Kidney (tissue), 14 donors: Measurements from ENCODE around the gene AGBL1. TPM values are rescaled to one million over a fixed set of nuclear protein-coding genes. Genes with fewer than 3 reads are reported as not detected.

Experiments
- DNase-seq, 5 donors: peaks; one replicate each; pipeline ENCODE4 v3.0.0-alpha.2; 2013 to 2020
- FAIRE-seq: peaks from 2 replicates; lab custom pipeline; 2012; peaks lifted over from hg19 to GRCh38; lab: Jason Lieb, UNC
- H3K27ac ChIP-seq, 2 donors: one replicate each; pipeline ENCODE4 v1.7.0; 2013; ENCODE audit warnings: low read depth in 2 of 2, low read length in 2 of 2, inconsistent platforms in 1 of 2
- H3K27me3 ChIP-seq: one replicate; pipeline ENCODE4 v1.7.1; 2013; ENCODE audit warnings: low read length, inconsistent platforms; ENCODE audit not compliant: control insufficient read depth, insufficient read depth
- H3K36me3 ChIP-seq, 3 donors: one replicate each; pipeline versions ENCODE4 v1.7.0 to v1.7.1; 2013; ENCODE audit warnings: low read length in 3 of 3, control low read depth in 1 of 3, inconsistent platforms in 1 of 3; ENCODE audit not compliant: insufficient read depth in 3 of 3, control insufficient read depth in 2 of 3
- H3K4me1 ChIP-seq, 3 donors: one replicate each; pipeline versions ENCODE4 v1.7.0 to v1.7.1; 2013; ENCODE audit warnings: low read length in 3 of 3, inconsistent platforms in 1 of 3, low read depth in 1 of 3; ENCODE audit not compliant: control insufficient read depth in 2 of 3, insufficient read depth in 2 of 3
- H3K4me3 ChIP-seq, 3 donors: one replicate each; pipeline versions ENCODE4 v1.7.0 to v1.8.1; 2013; ENCODE audit warnings: low read length in 3 of 3, control low read depth in 1 of 3, inconsistent platforms in 1 of 3
- H3K9ac ChIP-seq, 3 donors: one replicate each; pipeline versions ENCODE4 v1.7.0 to v1.7.1; 2013; ENCODE audit warnings: low read length in 3 of 3, control low read depth in 1 of 3, inconsistent platforms in 1 of 3
- H3K9me3 ChIP-seq, 3 donors: one replicate each; pipeline versions ENCODE4 v1.7.0 to v1.7.1; 2013; ENCODE audit warnings: low read length in 3 of 3, control low read depth in 1 of 3, inconsistent platforms in 1 of 3; ENCODE audit not compliant: control insufficient read depth in 2 of 3, insufficient read depth in 1 of 3
- CTCF ChIP-seq: IDR thresholded peaks from 3 replicates; pipeline ENCODE4 v1.5.1; 2012; ENCODE audit warnings: mild to moderate bottlenecking, moderate library complexity, borderline replicate concordance; ENCODE audit not compliant: insufficient read depth; ENCODE audit errors: extremely low read depth
- intact Hi-C: fragments of 100-400 bp; cut with DNase I; formaldehyde crosslinking; loops from one replicate; pipeline ENCODE4 v1.11.1; 2022
- polyA plus RNA-seq: library from polyadenylated mRNA; stranded (reverse); fragments of 350-450 nt; fragmentation: Illumina TruSeq; extraction: RNeasy Lipid Tissue Mini Kit (QIAGEN cat#74804); gene quantifications from one replicate; pipeline ENCODE4 v1.2.3, GENCODE V29; 2014; ENCODE audit warnings: low read depth, low replicate concordance; ENCODE audit not compliant: insufficient read depth
- total RNA-seq: library from RNA; stranded (reverse); fragmentation: NEBNext Ultra II Directional; extraction: Animal tissue kit (Norgen Biotek cat#: 25700); gene quantifications from one replicate; pipeline ENCODE4 v1.2.1, GENCODE V29; 2021
- donor health status: control.
- donor health status: control.
- donor health status: control.
- donor health status: control.
- donor health status: control.
- donor health status: DM: yes; HTN: yes; CAD: no.
- donor health status: Normal renal cell carcinoma (clear cell type).

The AGBL1 gene
- total and polyA plus RNA-seq, 2 donors from 2014 or later, result not detected

GRCh38 chr15:86932456-86932855 lies 852.8 kb downstream of the AGBL1 start:
- H3K27me3 ChIP-seq, result no peaks in the 10 kb centered on the region
- H3K4me1 ChIP-seq, result no peaks in the 10 kb centered on the region
- no peak overlapping the region for H3K9ac ChIP-seq
- H3K9me3 ChIP-seq, result no peaks in the 10 kb centered on the region
- no peak overlapping the region for H3K4me3 ChIP-seq
- H3K27ac ChIP-seq, result no peak overlapping the region
- FAIRE-seq (no peak), DNase-seq (no peak)
- no peaks in the 10 kb centered on the region for H3K36me3 ChIP-seq
- TF ChIP-seq CTCF, result no peak
- intact Hi-C loops, result no loop called here

GRCh38 chr15:86935841-86936240 lies 856.2 kb downstream of the AGBL1 start:
- no peak for DNase-seq
- no peaks in the 10 kb centered on the region for H3K4me1 ChIP-seq
- TF ChIP-seq CTCF, result no peak
- intact Hi-C loops, result no loop called here
- H3K27ac ChIP-seq, result no peak overlapping the region
- no peaks in the 10 kb centered on the region for H3K9me3 ChIP-seq
- no peaks in the 10 kb centered on the region for H3K36me3 ChIP-seq
- H3K9ac ChIP-seq, result no peak overlapping the region
- H3K4me3 ChIP-seq, result no peak overlapping the region
- H3K27me3 ChIP-seq, result no peaks in the 10 kb centered on the region
- FAIRE-seq, result no peak

DNA sequence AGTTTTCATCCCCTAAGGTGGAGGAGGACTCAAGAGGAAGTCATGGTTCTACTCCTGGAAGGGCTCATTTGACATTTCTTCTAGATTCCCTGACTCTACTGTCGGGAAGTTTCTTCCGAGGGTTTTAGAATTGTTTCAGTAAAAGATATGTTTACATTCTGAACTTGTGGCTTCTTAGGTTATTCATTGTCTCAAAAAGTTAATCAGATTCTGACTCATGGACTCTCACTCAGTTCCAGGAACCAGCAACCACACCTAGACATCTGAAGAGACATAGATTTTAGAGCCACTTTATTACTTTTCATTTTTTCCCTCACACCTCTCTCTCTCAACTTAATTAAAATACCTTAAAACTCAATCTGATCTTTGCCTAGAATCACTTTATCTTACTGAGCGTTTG lies 862.6 kb downstream of the AGBL1 start:
- H3K9me3 ChIP-seq, result peaks cover 0 to 3% (median 0%) of the 10 kb centered on the region in 3 donors
- intact Hi-C loops, result no loop called here
- no peak for DNase-seq
- no peak overlapping the region for H3K9ac ChIP-seq
- H3K27me3 ChIP-seq, result no peaks in the 10 kb centered on the region
- no peak overlapping the region for H3K27ac ChIP-seq
- FAIRE-seq, result no peak
- TF ChIP-seq CTCF, result no peak
- no peak overlapping the region for H3K4me3 ChIP-seq
- H3K4me1 ChIP-seq, result no peaks in the 10 kb centered on the region
- no peaks in the 10 kb centered on the region for H3K36me3 ChIP-seq

DNA sequence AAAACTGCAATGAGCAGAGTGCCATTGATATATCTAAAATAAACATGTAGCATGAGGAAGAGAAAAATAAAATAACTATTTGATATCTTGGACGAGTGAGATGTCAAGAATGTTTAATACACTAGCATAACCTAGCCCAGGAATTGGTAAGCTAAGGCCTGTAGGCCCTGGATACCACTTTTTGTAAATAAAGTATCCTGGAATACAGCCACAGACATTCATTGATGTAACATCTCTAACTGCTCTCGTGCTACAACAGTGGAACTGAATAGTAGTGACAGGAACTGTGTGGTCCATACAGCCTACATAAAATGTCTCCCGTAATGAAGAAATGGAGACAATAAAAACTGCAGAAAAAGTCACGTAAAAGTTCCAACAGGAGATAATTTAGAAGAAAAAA lies 869.0 kb downstream of the AGBL1 start:
- Histone ChIP-seq H3K36me3 (no peaks in the 10 kb centered on the region), H3K9ac (no peak overlapping the region), H3K27me3 (no peaks in the 10 kb centered on the region), H3K4me1 (no peaks in the 10 kb centered on the region), H3K27ac (no peak overlapping the region), H3K9me3 (no peaks in the 10 kb centered on the region), H3K4me3 (no peak overlapping the region)
- intact Hi-C loops, result no loop called here
- TF ChIP-seq CTCF, result no peak
- DNase-seq, result no peak
- FAIRE-seq, result no peak
